Stimulated activated CD4-positive, alpha-beta T cell treated with anti-CD3 and anti-CD28 coated beads, Interleukin-15, amount 100 ng/mL, for 1 hour (primary cell): ENCODE measurements around the gene ARHGEF19.

Experiments used
- DNase-seq, 2 donors: peaks; one replicate each; pipeline ENCODE4 v3.0.0-alpha.2; 2020; ENCODE audit warnings: low read depth in 1 of 2, low spot score in 1 of 2

Gene ARHGEF19

GRCh38 chr1:16151196-16151994, 61.1 kb downstream of the ARHGEF19 start:
- DNase-seq, result no peak

- DNase-seq, result no peak
Observed at GRCh38 chr1:16150508-16150907, 61.9 kb downstream of the ARHGEF19 start.

DNA sequence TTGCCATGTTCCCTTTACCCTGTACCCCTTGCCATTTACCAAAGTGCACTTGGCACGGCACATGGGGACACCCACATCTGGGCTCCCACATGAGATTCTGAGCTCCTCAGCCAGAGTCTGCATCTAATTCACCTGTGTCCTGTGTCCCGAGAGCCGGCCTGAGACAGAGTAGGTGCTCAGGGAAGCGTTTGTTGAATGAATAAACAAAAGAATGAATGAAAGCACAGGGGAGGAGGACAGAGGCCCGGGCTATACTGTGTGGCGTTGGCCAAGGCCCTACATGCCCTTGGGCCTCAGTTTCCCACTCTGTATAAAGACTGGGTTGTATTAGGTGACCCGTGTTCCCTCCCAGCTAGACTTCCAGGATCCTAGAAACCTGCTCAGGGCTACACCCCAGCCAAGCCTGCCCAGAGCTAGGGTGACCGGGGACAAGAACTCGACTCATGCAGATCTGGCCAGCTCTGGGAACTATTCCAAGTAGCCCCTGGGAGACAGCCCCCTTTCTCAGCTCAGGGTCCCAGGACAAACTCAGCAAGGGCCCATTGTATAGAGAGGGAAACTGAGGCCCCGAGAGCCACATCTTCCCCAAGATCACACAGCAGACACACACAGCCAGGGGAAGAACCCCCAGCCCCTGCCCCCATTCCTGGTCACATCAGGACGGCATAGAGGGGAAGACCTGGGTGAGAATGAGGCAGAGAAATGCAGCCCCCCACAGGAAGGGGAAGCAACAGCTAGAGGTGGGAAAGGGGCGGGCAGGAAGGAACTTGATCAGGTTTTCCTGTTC, 62.6 kb downstream of the ARHGEF19 start:
- DNase-seq, result no peak

GRCh38 chr1:16149146-16149545, 63.3 kb downstream of the ARHGEF19 start:
- no peak for DNase-seq

GRCh38 chr1:16148329-16149092, 63.9 kb downstream of the ARHGEF19 start:
- no peak for DNase-seq
